Uterus (tissue), 2 donors: ENCODE results near the gene ZNF644.

Source experiments
- CTCF ChIP-seq, 4 experiments: fragments of 200-600 bp in 2 of 4; fragments of 450-650 bp in 2 of 4; sonication (generic) in 2 of 4; IDR thresholded peaks; one replicate each; pipeline ENCODE4 v1.5.1; 2016 to 2019; ENCODE audit warnings: antibody characterized with exemption in 4 of 4, mild to moderate bottlenecking in 2 of 4, moderate library complexity in 1 of 4
- POLR2A ChIP-seq, 2 donors: fragments of 450-650 bp; IDR thresholded peaks; one replicate each; pipeline ENCODE4 v1.6.1; 2016; ENCODE audit warnings: antibody characterized with exemption in 2 of 2, mild to moderate bottlenecking in 1 of 2, moderate library complexity in 1 of 2

GRCh38 chr1:91045284-91045683, 23.4 kb upstream of the ZNF644 start:
- TF ChIP-seq POLR2A (IDR thresholded peaks at IDR 0.05) (no peak), CTCF (IDR thresholded peaks at IDR 0.05) (no peak)
